ENCODE data around the gene XKR8. TPM values are rescaled to one million over a fixed set of nuclear protein-coding genes. Genes with fewer than 3 reads are reported as not detected.

XKR8 gene
- total and polyA plus RNA-seq, 9 of the 15 experiments (the other 6 are each of a cell fraction or from before 2014, with no cell fraction given) = 0.45 to 2.8 (median 1.7) TPM

DNA sequence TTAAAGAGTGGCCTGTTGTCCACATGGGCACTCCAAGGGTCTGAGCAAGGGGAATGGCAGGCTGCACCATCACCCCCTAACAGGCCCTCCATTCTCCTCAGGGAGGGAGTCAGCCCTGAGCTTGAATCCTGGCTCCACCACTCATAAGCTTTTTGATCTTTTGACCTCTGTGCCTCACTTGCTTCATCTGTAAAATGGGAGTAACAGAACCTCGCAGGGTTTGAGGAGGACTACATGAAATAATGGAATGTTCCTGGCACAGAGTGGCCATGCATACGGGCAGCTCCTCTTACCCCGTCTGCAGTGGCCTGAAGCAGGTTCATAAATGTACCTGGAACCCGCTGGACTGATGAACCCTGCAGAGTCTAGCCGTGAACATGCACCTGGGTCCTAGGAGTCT lies 2.1 kb upstream of the XKR8 start (continued):
- TF ChIP-seq, protein P1, sequence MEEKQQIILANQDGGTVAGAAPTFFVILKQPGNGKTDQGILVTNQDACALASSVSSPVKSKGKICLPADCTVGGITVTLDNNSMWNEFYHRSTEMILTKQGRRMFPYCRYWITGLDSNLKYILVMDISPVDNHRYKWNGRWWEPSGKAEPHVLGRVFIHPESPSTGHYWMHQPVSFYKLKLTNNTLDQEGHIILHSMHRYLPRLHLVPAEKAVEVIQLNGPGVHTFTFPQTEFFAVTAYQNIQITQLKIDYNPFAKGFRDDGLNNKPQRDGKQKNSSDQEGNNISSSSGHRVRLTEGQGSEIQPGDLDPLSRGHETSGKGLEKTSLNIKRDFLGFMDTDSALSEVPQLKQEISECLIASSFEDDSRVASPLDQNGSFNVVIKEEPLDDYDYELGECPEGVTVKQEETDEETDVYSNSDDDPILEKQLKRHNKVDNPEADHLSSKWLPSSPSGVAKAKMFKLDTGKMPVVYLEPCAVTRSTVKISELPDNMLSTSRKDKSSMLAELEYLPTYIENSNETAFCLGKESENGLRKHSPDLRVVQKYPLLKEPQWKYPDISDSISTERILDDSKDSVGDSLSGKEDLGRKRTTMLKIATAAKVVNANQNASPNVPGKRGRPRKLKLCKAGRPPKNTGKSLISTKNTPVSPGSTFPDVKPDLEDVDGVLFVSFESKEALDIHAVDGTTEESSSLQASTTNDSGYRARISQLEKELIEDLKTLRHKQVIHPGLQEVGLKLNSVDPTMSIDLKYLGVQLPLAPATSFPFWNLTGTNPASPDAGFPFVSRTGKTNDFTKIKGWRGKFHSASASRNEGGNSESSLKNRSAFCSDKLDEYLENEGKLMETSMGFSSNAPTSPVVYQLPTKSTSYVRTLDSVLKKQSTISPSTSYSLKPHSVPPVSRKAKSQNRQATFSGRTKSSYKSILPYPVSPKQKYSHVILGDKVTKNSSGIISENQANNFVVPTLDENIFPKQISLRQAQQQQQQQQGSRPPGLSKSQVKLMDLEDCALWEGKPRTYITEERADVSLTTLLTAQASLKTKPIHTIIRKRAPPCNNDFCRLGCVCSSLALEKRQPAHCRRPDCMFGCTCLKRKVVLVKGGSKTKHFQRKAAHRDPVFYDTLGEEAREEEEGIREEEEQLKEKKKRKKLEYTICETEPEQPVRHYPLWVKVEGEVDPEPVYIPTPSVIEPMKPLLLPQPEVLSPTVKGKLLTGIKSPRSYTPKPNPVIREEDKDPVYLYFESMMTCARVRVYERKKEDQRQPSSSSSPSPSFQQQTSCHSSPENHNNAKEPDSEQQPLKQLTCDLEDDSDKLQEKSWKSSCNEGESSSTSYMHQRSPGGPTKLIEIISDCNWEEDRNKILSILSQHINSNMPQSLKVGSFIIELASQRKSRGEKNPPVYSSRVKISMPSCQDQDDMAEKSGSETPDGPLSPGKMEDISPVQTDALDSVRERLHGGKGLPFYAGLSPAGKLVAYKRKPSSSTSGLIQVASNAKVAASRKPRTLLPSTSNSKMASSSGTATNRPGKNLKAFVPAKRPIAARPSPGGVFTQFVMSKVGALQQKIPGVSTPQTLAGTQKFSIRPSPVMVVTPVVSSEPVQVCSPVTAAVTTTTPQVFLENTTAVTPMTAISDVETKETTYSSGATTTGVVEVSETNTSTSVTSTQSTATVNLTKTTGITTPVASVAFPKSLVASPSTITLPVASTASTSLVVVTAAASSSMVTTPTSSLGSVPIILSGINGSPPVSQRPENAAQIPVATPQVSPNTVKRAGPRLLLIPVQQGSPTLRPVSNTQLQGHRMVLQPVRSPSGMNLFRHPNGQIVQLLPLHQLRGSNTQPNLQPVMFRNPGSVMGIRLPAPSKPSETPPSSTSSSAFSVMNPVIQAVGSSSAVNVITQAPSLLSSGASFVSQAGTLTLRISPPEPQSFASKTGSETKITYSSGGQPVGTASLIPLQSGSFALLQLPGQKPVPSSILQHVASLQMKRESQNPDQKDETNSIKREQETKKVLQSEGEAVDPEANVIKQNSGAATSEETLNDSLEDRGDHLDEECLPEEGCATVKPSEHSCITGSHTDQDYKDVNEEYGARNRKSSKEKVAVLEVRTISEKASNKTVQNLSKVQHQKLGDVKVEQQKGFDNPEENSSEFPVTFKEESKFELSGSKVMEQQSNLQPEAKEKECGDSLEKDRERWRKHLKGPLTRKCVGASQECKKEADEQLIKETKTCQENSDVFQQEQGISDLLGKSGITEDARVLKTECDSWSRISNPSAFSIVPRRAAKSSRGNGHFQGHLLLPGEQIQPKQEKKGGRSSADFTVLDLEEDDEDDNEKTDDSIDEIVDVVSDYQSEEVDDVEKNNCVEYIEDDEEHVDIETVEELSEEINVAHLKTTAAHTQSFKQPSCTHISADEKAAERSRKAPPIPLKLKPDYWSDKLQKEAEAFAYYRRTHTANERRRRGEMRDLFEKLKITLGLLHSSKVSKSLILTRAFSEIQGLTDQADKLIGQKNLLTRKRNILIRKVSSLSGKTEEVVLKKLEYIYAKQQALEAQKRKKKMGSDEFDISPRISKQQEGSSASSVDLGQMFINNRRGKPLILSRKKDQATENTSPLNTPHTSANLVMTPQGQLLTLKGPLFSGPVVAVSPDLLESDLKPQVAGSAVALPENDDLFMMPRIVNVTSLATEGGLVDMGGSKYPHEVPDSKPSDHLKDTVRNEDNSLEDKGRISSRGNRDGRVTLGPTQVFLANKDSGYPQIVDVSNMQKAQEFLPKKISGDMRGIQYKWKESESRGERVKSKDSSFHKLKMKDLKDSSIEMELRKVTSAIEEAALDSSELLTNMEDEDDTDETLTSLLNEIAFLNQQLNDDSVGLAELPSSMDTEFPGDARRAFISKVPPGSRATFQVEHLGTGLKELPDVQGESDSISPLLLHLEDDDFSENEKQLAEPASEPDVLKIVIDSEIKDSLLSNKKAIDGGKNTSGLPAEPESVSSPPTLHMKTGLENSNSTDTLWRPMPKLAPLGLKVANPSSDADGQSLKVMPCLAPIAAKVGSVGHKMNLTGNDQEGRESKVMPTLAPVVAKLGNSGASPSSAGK (IDR thresholded peaks at IDR 0.05) = no peak
- TF ChIP-seq MXI1 (IDR thresholded peaks at IDR 0.05; ENCODE audit: low read depth, low read length) = no peak
- no peak for TF ChIP-seq POLR2B (IDR thresholded peaks at IDR 0.05; ENCODE audit: low read depth, partially characterized antibody)
- no peak for TF ChIP-seq ZNF512 (tag; IDR thresholded peaks at IDR 0.05)
